OCI-LY7 (cell line): ENCODE data around the gene SYK. TPM values are rescaled to one million over a fixed set of nuclear protein-coding genes. Genes with fewer than 3 reads are reported as not detected.

Experiments used
- BruUV-seq: library from RNA; stranded (reverse); fragments of 400-500 nt; replicated peaks from 2 replicates; lab custom pipeline; 2021; lab: Mats Ljungman, UMichigan
- CTCF ChIA-PET: fragments of 300-600 bp; sonication (Branson Sonifier 250); formaldehyde crosslinking; loops from one replicate; lab custom pipeline; 2022; ENCODE audit warnings: antibody characterized with exemption; ENCODE audit not compliant: unreplicated experiment; lab: Charles Lee
- POLR2A ChIA-PET: fragments of 300-600 bp; sonication (Branson Sonifier 250); formaldehyde crosslinking; loops from one replicate; lab custom pipeline; 2022; ENCODE audit warnings: antibody characterized with exemption; lab: Charles Lee
- DNase-seq: peaks from one replicate; pipeline ENCODE4 v3.0.0-alpha.2; 2015; ENCODE audit warnings: low spot score
- H2AFZ ChIP-seq: fragments of 200-600 bp; sonication (generic), shearing (Covaris generic); 2 replicates; pipeline ENCODE4 v1.6.1; 2014; ENCODE audit warnings: mild to moderate bottlenecking, antibody characterized with exemption, low read length, moderate library complexity
- H3K27ac ChIP-seq: fragments of 200-600 bp; sonication (generic); 2 replicates; pipeline ENCODE4 v1.5.1; 2014; ENCODE audit warnings: mixed run types, low read depth, mild to moderate bottlenecking, moderate library complexity, low read length, inconsistent platforms; ENCODE audit not compliant: poor library complexity, severe bottlenecking
- H3K36me3 ChIP-seq: fragments of 200-600 bp; sonication (generic); 2 replicates; pipeline ENCODE4 v1.6.1; 2014; ENCODE audit warnings: mild to moderate bottlenecking, antibody characterized with exemption, low read length, moderate library complexity, mixed read lengths; ENCODE audit not compliant: insufficient read depth
- H3K4me1 ChIP-seq: fragments of 200-600 bp; sonication (generic); 2 replicates; pipeline ENCODE4 v1.5.1; 2014; ENCODE audit warnings: mild to moderate bottlenecking, low read length; ENCODE audit not compliant: insufficient read depth, poor library complexity, severe bottlenecking
- H3K4me2 ChIP-seq: fragments of 200-600 bp; sonication (generic); 2 replicates; pipeline ENCODE4 v1.6.1; 2014; ENCODE audit warnings: mild to moderate bottlenecking, low read length
- H3K4me3 ChIP-seq: fragments of 200-600 bp; sonication (generic); 2 replicates; pipeline ENCODE4 v1.5.1; 2014; ENCODE audit warnings: mild to moderate bottlenecking, low read depth, low read length; ENCODE audit not compliant: poor library complexity, severe bottlenecking
- H3K79me2 ChIP-seq: fragments of 200-600 bp; sonication (generic); 2 replicates; pipeline ENCODE4 v1.6.1; 2016; ENCODE audit warnings: low read depth, mild to moderate bottlenecking, low read length, moderate library complexity, mixed read lengths; ENCODE audit not compliant: insufficient read depth
- H3K9me2 ChIP-seq: fragments of 200-600 bp; sonication (generic); 2 replicates; pipeline ENCODE4 v1.6.1; 2016; ENCODE audit warnings: mild to moderate bottlenecking, low read length, mixed read lengths; ENCODE audit not compliant: insufficient read depth
- H3K9me3 ChIP-seq: fragments of 200-600 bp; sonication (generic); 2 replicates; pipeline ENCODE4 v1.6.1; 2014; ENCODE audit warnings: mild to moderate bottlenecking, mixed run types, low read length, mixed read lengths
- H4K20me1 ChIP-seq: fragments of 200-600 bp; sonication (generic); 2 replicates; pipeline ENCODE4 v1.6.1; 2014; ENCODE audit warnings: mild to moderate bottlenecking, antibody characterized with exemption, low read length, moderate library complexity, mixed read lengths; ENCODE audit not compliant: insufficient read depth
- CTCF ChIP-seq: fragments of 200-600 bp; sonication (generic); conservative IDR thresholded peaks from 2 replicates; pipeline ENCODE4 v1.5.1; 2014; ENCODE audit warnings: mild to moderate bottlenecking, antibody characterized with exemption, low read length, moderate library complexity, mixed read lengths
- EZH2phosphoT487 ChIP-seq: fragments of 200-600 bp; sonication (generic); IDR thresholded peaks from 2 replicates; pipeline ENCODE4 v1.6.1; 2018; ENCODE audit warnings: low read depth, borderline replicate concordance, mild to moderate bottlenecking, mixed run types, antibody characterized with exemption, low read length, moderate library complexity, mixed read lengths
- intact Hi-C: fragments of 100-400 bp; cut with micrococcal nuclease; formaldehyde crosslinking; loops from one replicate; pipeline ENCODE4 v1.10.0; 2022; ENCODE audit not compliant: unreplicated experiment
- total RNA-seq, 2 experiments: library from RNA; depleted of rRNA in 1 of 2; stranded (reverse); fragments of >200 nt in 1 of 2; shearing (Covaris generic) in 1 of 2; gene quantifications; 2 replicates each; pipeline ENCODE4 v1.2.3, GENCODE V29; 2014 to 2022

The SYK gene
- total RNA-seq, 2 experiments from 2014 or later: 112 to 175 TPM

DNA sequence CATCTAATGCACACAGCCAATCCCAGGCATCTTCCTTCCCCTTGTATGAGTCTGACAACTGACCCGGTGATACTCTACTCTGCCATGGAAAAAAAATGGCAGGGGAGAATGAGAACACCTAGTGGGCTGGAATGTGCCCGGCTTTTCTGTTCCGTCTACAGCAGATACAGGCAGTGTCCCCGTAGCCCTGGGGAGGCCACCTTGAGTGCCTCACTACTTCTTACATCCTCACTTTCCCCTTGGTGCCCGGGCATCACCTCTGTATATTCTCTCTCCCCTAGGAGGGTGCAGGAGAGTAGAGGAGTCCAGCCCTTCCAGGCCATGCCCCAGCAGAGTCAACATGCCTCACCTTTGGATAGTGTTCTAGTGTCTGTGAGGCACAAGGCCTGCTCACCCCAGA lies 56.2 kb downstream of the SYK start:
- H3K9me2 ChIP-seq: no peaks in the 10 kb centered on the region
- H3K4me2 ChIP-seq: no peak overlapping the region
- H3K9me3 ChIP-seq: no peaks in the 10 kb centered on the region
- no peak for DNase-seq
- no peaks in the 10 kb centered on the region for H3K4me1 ChIP-seq
- no TSS peak for BruUV-seq
- ChIA-PET CTCF (no interaction called here), POLR2A (interaction anchor here (0.6 kb wide), 1 partner anchor 833 kb away, joined by 6 read pairs; no protein-coding TSS in a partner anchor)
- H3K36me3 ChIP-seq: peaks cover 93% of the 10 kb centered on the region
- H2AFZ ChIP-seq: no peak overlapping the region
- no peaks in the 10 kb centered on the region for H3K79me2 ChIP-seq
- H3K27ac ChIP-seq: no peak overlapping the region
- TF ChIP-seq CTCF: no peak
- TF ChIP-seq EZH2phosphoT487: no peak
- H4K20me1 ChIP-seq: peaks cover 6% of the 10 kb centered on the region
- H3K4me3 ChIP-seq: no peak overlapping the region
- intact Hi-C loops: no loop called here

GRCh38 chr9:90858457-90858901 lies 56.9 kb downstream of the SYK start:
- H3K79me2 ChIP-seq: no peaks in the 10 kb centered on the region
- H3K4me3 ChIP-seq: no peak overlapping the region
- intact Hi-C loops: no loop called here
- no TSS peak for BruUV-seq
- ChIA-PET POLR2A (interaction anchor here (0.6 kb wide), 1 partner anchor 832 kb away, joined by 6 read pairs; no protein-coding TSS in a partner anchor), CTCF (no interaction called here)
- TF ChIP-seq CTCF (no peak), EZH2phosphoT487 (no peak)
- no peak for DNase-seq
- no peaks in the 10 kb centered on the region for H3K9me3 ChIP-seq
- H3K4me2 ChIP-seq: no peak overlapping the region
- peaks cover 6% of the 10 kb centered on the region for H4K20me1 ChIP-seq
- no peak overlapping the region for H2AFZ ChIP-seq
- H3K36me3 ChIP-seq: peaks cover 94% of the 10 kb centered on the region
- no peak overlapping the region for H3K27ac ChIP-seq
- H3K9me2 ChIP-seq: no peaks in the 10 kb centered on the region
- no peaks in the 10 kb centered on the region for H3K4me1 ChIP-seq

DNA sequence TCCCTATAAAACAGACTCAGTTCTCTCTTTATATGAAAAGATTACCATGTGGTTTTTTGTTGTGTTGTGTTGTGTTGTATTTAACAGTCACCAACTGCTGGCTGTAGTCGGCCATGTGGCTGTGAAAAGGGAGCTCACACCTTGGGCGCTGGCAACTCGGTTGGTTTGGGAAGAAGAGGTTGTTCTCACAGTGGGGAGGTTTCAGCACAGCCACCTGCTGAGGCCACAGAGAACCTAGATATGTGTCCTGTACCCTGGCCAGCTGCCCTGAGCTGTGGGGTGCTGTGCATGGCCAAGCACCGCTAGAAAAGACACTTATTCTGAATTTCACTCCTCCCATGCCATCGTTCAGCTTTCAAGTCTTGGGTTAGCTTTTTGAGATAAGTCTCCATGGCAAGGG lies 58.8 kb downstream of the SYK start:
- ChIA-PET CTCF (no interaction called here), POLR2A (interaction anchor here (0.7 to 1.2 kb wide), 2 partner anchors 8 to 20 kb away, joined by 3 to 4 read pairs; no protein-coding TSS in a partner anchor)
- no TSS peak for BruUV-seq
- peaks cover 6% of the 10 kb centered on the region for H4K20me1 ChIP-seq
- no peak overlapping the region for H2AFZ ChIP-seq
- no peak for DNase-seq
- H3K4me1 ChIP-seq: no peaks in the 10 kb centered on the region
- no peaks in the 10 kb centered on the region for H3K9me2 ChIP-seq
- TF ChIP-seq CTCF (no peak), EZH2phosphoT487 (no peak)
- no peak overlapping the region for H3K4me2 ChIP-seq
- no peak overlapping the region for H3K27ac ChIP-seq
- peaks cover 100% of the 10 kb centered on the region for H3K36me3 ChIP-seq
- no peaks in the 10 kb centered on the region for H3K79me2 ChIP-seq
- no peak overlapping the region for H3K4me3 ChIP-seq
- no peaks in the 10 kb centered on the region for H3K9me3 ChIP-seq
- intact Hi-C loops: no loop called here
